Measurements from ENCODE around the gene PEX10. TPM values are rescaled to one million over a fixed set of nuclear protein-coding genes. Genes with fewer than 3 reads are reported as not detected.

The PEX10 gene
- 27.7 and 30.1 TPM in 2 replicates for total RNA-seq

DNA sequence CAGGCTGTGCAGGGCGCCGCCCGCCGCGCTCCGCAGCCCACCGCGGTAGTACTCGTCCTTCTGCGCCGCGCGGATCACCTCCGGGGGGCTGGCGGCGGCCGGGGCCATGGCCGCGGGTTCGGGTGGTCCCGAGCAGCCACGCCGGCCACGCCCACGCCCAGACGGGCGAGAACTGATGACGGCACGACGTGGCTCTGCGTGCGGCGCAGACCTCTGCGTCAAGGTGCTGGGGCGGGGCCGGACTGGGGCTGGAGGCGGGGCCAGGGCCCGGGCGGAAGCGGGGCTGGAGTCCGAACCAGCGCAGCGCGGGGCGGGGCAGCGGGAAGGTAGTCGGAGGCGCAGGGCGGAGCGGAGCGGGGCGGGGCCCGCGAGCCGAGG lies at the start of gene PEX10:
TSS of gene PEX10 (minus strand) at position 170 of the 378 bp plus-strand sequence. CDS start at position 108, 62 bp downstream.

DNA sequence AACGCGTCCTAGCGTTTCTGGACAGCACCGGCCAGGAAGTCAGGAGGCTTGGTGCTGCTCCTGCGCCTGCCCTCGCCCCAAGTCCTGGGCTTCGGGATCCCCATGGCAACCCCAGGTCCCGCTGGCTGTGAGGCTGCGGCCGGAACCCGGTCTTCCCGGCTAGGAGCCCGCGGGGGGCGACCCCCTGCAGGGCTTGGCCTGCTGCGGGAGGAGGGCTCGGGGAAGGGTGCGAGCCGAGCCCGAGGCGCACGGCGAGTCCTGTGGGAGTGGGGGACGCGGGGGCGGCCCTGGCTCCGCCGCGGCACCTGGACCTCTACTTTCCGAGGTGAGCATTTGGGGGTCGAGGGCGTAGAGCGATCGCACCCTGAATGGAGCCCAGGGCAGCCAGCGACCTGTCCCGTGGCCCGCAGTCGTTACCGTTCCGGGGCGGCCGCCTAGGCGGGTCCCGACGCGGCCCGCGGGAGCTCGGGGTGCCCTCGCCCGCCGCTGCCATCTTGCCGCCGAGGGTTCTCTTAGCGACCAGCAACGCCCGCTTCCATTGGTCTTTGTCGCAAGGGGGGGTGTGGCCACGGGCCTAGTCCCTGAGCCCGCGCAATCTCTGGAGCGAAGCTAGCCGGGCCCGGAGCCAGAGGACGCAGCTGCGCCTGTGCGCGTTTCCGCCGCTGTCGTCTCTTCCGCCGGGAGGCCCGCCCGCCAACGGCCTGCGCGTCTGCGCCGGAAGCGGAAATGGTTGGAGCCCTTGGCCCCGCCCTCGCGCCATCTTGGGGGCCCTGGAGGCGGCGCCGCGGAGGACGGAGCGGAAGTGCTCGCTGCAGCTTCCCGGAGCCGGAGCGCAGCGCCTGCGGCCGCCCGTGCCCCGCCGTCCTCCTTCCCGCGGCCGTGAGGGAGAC lies 21.1 kb downstream of the PEX10 start, which contains the start of the genes MORN1 and RER1:
TSS of gene MORN1 (minus strand) at position 514 of the 890 bp plus-strand sequence. CDS start at position 493, 21 bp downstream.
TSS of gene RER1 (plus strand) at position 801 of the 890 bp plus-strand sequence. CDS start 3,950 bp downstream, outside the sequence.

Other genes starting within 250 kb of the PEX10 start
- gene FAAP20, start 217.8 kb downstream of the PEX10 start, total RNA-seq = 16.6 and 17.9 TPM in 2 replicates
- gene SKI, start 184.2 kb downstream of the PEX10 start, total RNA-seq = 34.9 and 40.9 TPM in 2 replicates
- gene MORN1, start 21.0 kb downstream of the PEX10 start, total RNA-seq = 9.0 and 10.4 TPM in 2 replicates
- gene RER1, start 20.7 kb downstream of the PEX10 start, total RNA-seq = 112 and 119 TPM in 2 replicates
- 0.26 and 0.76 TPM in 2 replicates for gene PLCH2, start 63.7 kb upstream of the PEX10 start, total RNA-seq
- gene PANK4, start 114.0 kb upstream of the PEX10 start, total RNA-seq = 15.0 and 15.8 TPM in 2 replicates
- 0.11 TPM in 1 of 2 replicates, not detected in the other for gene HES5, start 117.7 kb upstream of the PEX10 start, total RNA-seq
- 20.2 and 22.0 TPM in 2 replicates for gene TNFRSF14, start 143.8 kb upstream of the PEX10 start, total RNA-seq
- gene PRXL2B, start 174.2 kb upstream of the PEX10 start, total RNA-seq = 8.6 and 9.6 TPM in 2 replicates
- 0.26 and 0.32 TPM in 2 replicates for gene MMEL1, start 220.5 kb upstream of the PEX10 start, total RNA-seq

All from articular chondrocyte of knee joint (primary cell).